RWPE2 (cell line): ENCODE results near the gene KAZN.

ENCODE experiments used
- ATAC-seq: fragments of 200-7000 bp; cut with Tn5 transposase; 3 replicates; pipeline ENCODE4 v1.9.1; 2021; ENCODE audit warnings: low read depth
- DNase-seq: peaks from one replicate; pipeline ENCODE4 v3.0.0-alpha.2; 2020; ENCODE audit warnings: low spot score
- H3K27ac ChIP-seq: fragments of 450-650 bp; 2 replicates; pipeline ENCODE4 v1.5.1; 2017; ENCODE audit warnings: mild to moderate bottlenecking; ENCODE audit not compliant: poor library complexity, severe bottlenecking
- H3K27me3 ChIP-seq: fragments of 250-450 bp; sonication (Bioruptor Pico); 2 replicates; pipeline ENCODE4 v1.5.1; 2021; ENCODE audit warnings: mild to moderate bottlenecking, moderate library complexity; ENCODE audit not compliant: insufficient read depth, poor library complexity, severe bottlenecking
- H3K36me3 ChIP-seq: fragments of 250-450 bp; sonication (Bioruptor Pico); 2 replicates; pipeline ENCODE4 v1.5.1; 2020; ENCODE audit warnings: low read depth, mild to moderate bottlenecking, moderate library complexity
- H3K4me1 ChIP-seq: fragments of 250-450 bp; sonication (Bioruptor Pico); 2 replicates; pipeline ENCODE4 v1.5.1; 2021; ENCODE audit warnings: mild to moderate bottlenecking, moderate library complexity; ENCODE audit not compliant: insufficient read depth, poor library complexity, severe bottlenecking
- H3K4me3 ChIP-seq: fragments of 250-450 bp; sonication (Bioruptor Pico); 2 replicates; pipeline ENCODE4 v1.5.1; 2021; ENCODE audit warnings: mild to moderate bottlenecking, moderate library complexity; ENCODE audit not compliant: severe bottlenecking
- H3K9me3 ChIP-seq: fragments of 250-450 bp; sonication (Bioruptor Pico); 2 replicates; pipeline ENCODE4 v1.5.1; 2021; ENCODE audit warnings: mild to moderate bottlenecking, moderate library complexity; ENCODE audit not compliant: severe bottlenecking
- TF ChIP-seq, protein P1 (sequence below): fragments of 450-650 bp; IDR thresholded peaks from one replicate; pipeline ENCODE4 v1.5.1; 2017; ENCODE audit warnings: mild to moderate bottlenecking, moderate library complexity; ENCODE audit not compliant: poor library complexity, severe bottlenecking

KAZN gene

DNA sequence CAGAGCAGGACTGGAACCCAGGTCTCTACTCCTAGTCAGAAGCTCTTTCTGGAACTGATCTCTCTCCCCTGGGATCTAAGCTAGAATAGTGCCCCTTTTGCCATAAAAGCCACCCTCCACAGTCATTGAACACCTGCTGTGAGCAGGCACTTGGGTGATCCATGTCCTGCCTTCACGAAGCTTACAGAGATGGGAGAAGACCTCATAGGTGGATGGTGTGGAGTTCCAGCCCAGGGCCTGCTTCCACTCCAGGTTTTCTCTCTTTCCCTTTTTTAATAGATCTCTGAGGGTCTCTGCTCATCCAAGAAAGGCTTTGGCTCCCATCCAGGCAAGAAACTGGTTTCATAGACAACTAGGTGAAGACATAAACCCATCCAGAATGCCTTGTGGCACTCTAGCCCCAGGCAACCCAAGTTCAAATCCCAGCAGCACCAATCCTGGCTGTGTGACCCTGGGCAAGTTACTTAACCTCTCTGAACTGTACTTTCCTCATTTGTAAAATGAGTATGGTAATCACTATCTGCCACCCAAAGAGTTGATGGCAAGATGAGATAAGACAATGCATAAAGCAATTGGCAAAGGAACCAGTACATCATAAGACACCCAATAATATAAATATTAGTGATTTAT is 508.7 kb downstream of the KAZN start:
- Histone ChIP-seq H3K27ac (no peak overlapping the region), H3K4me1 (no peaks in the 10 kb centered on the region), H3K4me3 (no peak overlapping the region), H3K9me3 (peaks cover 3% of the 10 kb centered on the region), H3K36me3 (no peaks in the 10 kb centered on the region), H3K27me3 (no peaks in the 10 kb centered on the region)
- no peak for DNase-seq
- no peak for ATAC-seq
- TF ChIP-seq, protein P1, sequence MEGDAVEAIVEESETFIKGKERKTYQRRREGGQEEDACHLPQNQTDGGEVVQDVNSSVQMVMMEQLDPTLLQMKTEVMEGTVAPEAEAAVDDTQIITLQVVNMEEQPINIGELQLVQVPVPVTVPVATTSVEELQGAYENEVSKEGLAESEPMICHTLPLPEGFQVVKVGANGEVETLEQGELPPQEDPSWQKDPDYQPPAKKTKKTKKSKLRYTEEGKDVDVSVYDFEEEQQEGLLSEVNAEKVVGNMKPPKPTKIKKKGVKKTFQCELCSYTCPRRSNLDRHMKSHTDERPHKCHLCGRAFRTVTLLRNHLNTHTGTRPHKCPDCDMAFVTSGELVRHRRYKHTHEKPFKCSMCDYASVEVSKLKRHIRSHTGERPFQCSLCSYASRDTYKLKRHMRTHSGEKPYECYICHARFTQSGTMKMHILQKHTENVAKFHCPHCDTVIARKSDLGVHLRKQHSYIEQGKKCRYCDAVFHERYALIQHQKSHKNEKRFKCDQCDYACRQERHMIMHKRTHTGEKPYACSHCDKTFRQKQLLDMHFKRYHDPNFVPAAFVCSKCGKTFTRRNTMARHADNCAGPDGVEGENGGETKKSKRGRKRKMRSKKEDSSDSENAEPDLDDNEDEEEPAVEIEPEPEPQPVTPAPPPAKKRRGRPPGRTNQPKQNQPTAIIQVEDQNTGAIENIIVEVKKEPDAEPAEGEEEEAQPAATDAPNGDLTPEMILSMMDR, result no peak

DNA sequence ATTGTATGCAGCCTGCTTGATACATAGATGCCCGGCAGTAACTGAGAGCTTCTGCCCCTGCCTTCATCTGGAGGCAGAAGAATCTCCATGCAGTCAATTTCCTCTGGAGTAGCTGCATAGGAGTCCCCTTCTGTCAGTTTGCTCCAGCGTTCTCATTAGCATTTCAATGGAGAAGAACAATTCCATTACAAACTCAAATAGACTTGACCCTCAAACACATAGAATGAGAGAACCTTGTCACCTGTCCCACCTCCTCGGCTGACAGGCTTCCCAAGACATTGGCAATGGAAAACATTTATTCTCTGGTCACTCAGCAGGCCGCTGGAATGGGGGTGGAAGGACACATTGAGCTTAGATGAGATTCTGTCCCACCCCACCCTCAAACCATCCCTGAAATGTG is 509.4 kb downstream of the KAZN start:
- TF ChIP-seq, protein P1, result no peak
- Histone ChIP-seq H3K4me1 (no peaks in the 10 kb centered on the region), H3K27me3 (no peaks in the 10 kb centered on the region), H3K27ac (no peak overlapping the region), H3K4me3 (no peak overlapping the region), H3K36me3 (no peaks in the 10 kb centered on the region), H3K9me3 (peaks cover 3% of the 10 kb centered on the region)
- no peak for ATAC-seq
- no peak for DNase-seq

DNA sequence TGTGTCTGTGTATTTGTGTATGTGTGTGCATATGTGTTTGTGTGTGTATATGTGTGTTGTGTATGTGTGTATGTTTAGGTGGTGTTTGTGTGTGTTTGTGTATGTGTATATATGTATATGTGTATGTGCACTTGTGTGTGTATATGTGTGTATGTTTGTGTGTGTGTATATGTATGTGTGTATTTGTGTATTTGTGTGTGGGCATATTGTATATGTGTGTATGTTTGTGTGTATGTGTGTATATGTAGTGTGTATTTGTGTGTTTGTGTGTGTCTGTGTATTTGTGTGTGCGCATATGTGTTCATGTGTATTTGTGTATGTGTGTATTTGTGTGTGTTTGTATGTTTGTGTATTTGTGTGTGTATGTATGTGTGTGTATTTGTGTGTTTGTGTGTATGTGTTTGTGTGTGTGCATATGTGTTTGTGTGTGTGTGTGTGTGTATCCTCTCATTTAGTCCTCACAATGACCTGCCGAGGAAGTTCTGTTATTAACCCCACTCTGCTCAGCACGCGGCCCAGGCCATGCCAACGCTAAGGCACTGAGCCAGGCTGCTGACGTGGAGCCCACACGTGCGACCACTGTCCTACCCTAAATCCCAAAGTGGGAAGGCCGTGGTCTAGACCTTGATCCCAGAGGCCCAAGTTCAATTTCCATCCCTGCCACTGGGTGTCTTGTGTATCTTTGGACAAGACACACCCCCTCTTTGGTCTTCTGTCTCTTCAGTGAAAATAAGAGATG is 511.8 kb downstream of the KAZN start:
- Histone ChIP-seq H3K27me3 (no peaks in the 10 kb centered on the region), H3K4me1 (no peaks in the 10 kb centered on the region), H3K27ac (no peak overlapping the region), H3K36me3 (no peaks in the 10 kb centered on the region), H3K9me3 (no peaks in the 10 kb centered on the region), H3K4me3 (no peak overlapping the region)
- TF ChIP-seq, protein P1, result no peak
- no peak for ATAC-seq
- no peak for DNase-seq

DNA sequence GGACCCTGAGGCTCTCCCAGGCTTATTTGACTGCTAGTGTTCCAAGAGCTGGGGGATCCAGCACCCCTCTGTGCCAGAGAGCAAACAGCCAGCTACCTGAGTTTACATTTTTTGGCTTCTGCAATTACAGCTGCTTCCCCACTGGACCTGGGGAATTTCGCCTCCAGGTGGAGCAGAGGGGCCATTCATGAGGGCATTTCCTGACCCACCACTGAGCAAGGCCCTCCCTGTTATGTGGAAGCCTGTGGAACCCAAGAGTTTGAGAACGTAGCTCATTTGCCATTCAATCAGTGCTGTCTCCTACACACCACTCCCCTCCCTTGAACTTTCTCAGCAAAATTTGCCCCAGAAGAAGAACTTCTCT is 512.4 kb downstream of the KAZN start:
- no peaks in the 10 kb centered on the region for H3K4me1 ChIP-seq
- DNase-seq, result no peak
- H3K9me3 ChIP-seq, result no peaks in the 10 kb centered on the region
- H3K27ac ChIP-seq, result no peak overlapping the region
- H3K36me3 ChIP-seq, result no peaks in the 10 kb centered on the region
- TF ChIP-seq, protein P1, result no peak
- H3K4me3 ChIP-seq, result no peak overlapping the region
- ATAC-seq, result no peak
- no peaks in the 10 kb centered on the region for H3K27me3 ChIP-seq

DNA sequence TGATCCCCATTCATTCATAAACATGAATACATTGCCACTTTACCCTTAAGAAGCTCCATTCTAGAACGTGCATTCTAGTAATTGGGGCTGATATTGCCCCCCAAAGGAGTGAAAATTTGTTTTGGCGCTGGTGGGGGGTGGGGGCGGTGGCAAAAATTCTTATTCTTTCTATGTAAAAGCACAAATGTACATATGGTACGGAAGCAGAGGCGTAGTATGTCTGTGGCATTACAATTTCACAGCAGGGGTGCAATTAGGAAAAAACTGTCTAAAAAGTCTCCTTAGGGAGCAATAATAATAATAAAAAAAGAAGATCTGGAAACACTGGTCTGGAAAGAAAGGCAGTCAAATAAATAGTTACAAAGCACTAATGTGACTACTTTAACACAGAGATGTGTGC is 514.7 kb downstream of the KAZN start:
- no peaks in the 10 kb centered on the region for H3K4me1 ChIP-seq
- H3K4me3 ChIP-seq, result no peak overlapping the region
- TF ChIP-seq, protein P1, result no peak

More for the DNA sequence above, 514.7 kb downstream of the KAZN start:
- Histone ChIP-seq H3K27me3 (no peaks in the 10 kb centered on the region), H3K27ac (no peak overlapping the region), H3K9me3 (no peaks in the 10 kb centered on the region), H3K36me3 (no peaks in the 10 kb centered on the region)
- DNase-seq (no peak), ATAC-seq (no peak)
